Adrenal gland (tissue), 12 donors: ENCODE measurements around the gene RBFOX1. TPM values are rescaled to one million over a fixed set of nuclear protein-coding genes. Genes with fewer than 3 reads are reported as not detected.

Experiments used
- DNase-seq, 7 donors: peaks; one replicate each; pipeline ENCODE4 v3.0.0-alpha.2; 2019 to 2020
- H3K27ac ChIP-seq, 5 donors: fragments of 200-600 bp; sonication (generic) in 4 of 5; 1 replicate in 3 of 5; 2 replicates in 2 of 5; pipeline versions ENCODE4 v1.5.1 to v1.8.0; 2016 to 2020; ENCODE audit warnings: mild to moderate bottlenecking in 1 of 5
- H3K27me3 ChIP-seq: fragments of 200-600 bp; 2 replicates; pipeline ENCODE4 v1.8.0; 2021
- H3K36me3 ChIP-seq, 2 donors: fragments of 200-600 bp; replicated peaks in 1 of 2; 1 replicate in 1 of 2; 2 replicates in 1 of 2; pipeline versions ENCODE4 v1.5.1 to v1.8.0; 2018 to 2022
- H3K4me1 ChIP-seq, 2 donors: fragments of 200-600 bp; replicated peaks in 1 of 2; 1 replicate in 1 of 2; 2 replicates in 1 of 2; pipeline versions ENCODE4 v1.5.1 to v1.8.0; 2018 to 2021
- H3K4me3 ChIP-seq, 4 donors: fragments of 200-600 bp; sonication (generic) in 3 of 4; one replicate each; pipeline ENCODE4 v1.5.1; 2016 to 2018
- H3K9me3 ChIP-seq, 3 donors: fragments of 200-600 bp; sonication (generic) in 1 of 3; replicated peaks in 1 of 3; 1 replicate in 2 of 3; 2 replicates in 1 of 3; pipeline versions ENCODE4 v1.5.1 to v1.8.0; 2016 to 2021
- POLR2A ChIP-seq, 2 donors: fragments of 450-650 bp; IDR thresholded peaks; one replicate each; pipeline ENCODE4 v1.6.1; 2017; ENCODE audit warnings: antibody characterized with exemption in 2 of 2, mild to moderate bottlenecking in 2 of 2, moderate library complexity in 1 of 2
- WGBS, 4 donors: extraction: QIAGEN DNeasy Blood & Tissue Kit in 2 of 4; methylation state at CpG; one replicate each; pipeline versions ENCODE4 v1.1.5 to v1.1.7; 2013 to 2017; 5-methylcytosine and 5-hydroxymethylcytosine counted together
- intact Hi-C, 2 donors: fragments of 100-400 bp; cut with DNase I; formaldehyde crosslinking; loops; one replicate each; pipeline versions ENCODE4 v1.14.1 to v1.15.0; 2022 to 2023
- polyA plus RNA-seq, 3 donors: library from polyadenylated mRNA; stranded (reverse); fragments of 200-250 nt in 2 of 3; fragments of 350-450 nt in 1 of 3; fragmentation: Illumina TruSeq in 1 of 3; extraction: RNeasy Lipid Tissue Mini Kit (QIAGEN cat#74804) in 1 of 3; gene quantifications; one replicate each; pipeline ENCODE4 v1.2.3, GENCODE V29; 2013 to 2014
- total RNA-seq, 9 donors: library from RNA; depleted of rRNA in 4 of 9; stranded (reverse); fragments of >200 nt in 4 of 9; fragments of 120-200 nt in 1 of 9; fragmentation: NEBNext Ultra II Directional in 1 of 9; extraction: Animal tissue kit (Norgen Biotek cat#: 25700) in 1 of 9; gene quantifications; one replicate each; pipeline versions ENCODE4 v1.1.0 to v1.2.4, GENCODE V29; 2013 to 2023
- TF ChIP-seq, protein P1 (sequence below), 6 experiments: fragments of 450-650 bp in 4 of 6; fragments of 200-600 bp in 2 of 6; sonication (generic) in 1 of 6; IDR thresholded peaks; 1 replicate in 5 of 6; 2 replicates in 1 of 6; pipeline versions ENCODE4 v1.5.1 to v1.8.0; 2016 to 2021; ENCODE audit warnings: antibody characterized with exemption in 6 of 6, mild to moderate bottlenecking in 2 of 6, moderate library complexity in 1 of 6
- donor health status: healthy with polysubstance abuse.
- donor health status: Bipolar disorder and iron deficiency.
- donor health status: DM: yes; HTN: yes; CAD: no.
- donor health status: DM: no; HTN: no; CAD: no.
- donor health status: DM: no; HTN: no; CAD: no.
- donor health status: DM: yes; HTN: yes; CAD: no.

RBFOX1 gene
- total and polyA plus RNA-seq, 12 donors = 0.19 to 6.3 (median 0.71) TPM; not detected in 4

DNA sequence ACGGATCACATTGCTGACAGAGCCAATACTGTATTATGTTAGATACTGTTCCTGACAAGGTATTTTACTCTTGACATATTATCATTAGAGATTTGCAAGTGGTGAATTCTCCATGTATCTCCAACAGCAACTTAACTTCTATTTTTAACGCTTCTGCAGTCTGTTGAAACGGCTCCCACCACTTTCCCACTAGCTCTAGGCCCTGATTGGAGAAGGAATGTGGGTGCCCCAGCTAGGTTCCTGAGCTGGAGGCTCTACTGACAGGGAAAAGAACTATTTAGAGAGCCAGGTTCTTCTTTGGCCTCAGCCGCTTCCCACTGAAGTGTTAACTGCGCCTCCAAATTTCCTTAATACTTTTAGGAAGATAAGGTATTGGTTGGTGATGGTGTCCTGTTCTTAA is 191.8 kb downstream of the RBFOX1 start:
- H3K36me3 ChIP-seq = no peaks in the 10 kb centered on the region
- H3K4me3 ChIP-seq = no peak overlapping the region
- no peak overlapping the region for H3K27ac ChIP-seq
- DNase-seq = no peak
- no peaks in the 10 kb centered on the region for H3K9me3 ChIP-seq
- WGBS, 4 donors = 44 to 59% (median 54%) methylated on average over 5 of the region's 5 CpGs
- no peaks in the 10 kb centered on the region for H3K4me1 ChIP-seq
- intact Hi-C loops = no loop called here
- H3K27me3 ChIP-seq = no peaks in the 10 kb centered on the region
- TF ChIP-seq, protein P1, sequence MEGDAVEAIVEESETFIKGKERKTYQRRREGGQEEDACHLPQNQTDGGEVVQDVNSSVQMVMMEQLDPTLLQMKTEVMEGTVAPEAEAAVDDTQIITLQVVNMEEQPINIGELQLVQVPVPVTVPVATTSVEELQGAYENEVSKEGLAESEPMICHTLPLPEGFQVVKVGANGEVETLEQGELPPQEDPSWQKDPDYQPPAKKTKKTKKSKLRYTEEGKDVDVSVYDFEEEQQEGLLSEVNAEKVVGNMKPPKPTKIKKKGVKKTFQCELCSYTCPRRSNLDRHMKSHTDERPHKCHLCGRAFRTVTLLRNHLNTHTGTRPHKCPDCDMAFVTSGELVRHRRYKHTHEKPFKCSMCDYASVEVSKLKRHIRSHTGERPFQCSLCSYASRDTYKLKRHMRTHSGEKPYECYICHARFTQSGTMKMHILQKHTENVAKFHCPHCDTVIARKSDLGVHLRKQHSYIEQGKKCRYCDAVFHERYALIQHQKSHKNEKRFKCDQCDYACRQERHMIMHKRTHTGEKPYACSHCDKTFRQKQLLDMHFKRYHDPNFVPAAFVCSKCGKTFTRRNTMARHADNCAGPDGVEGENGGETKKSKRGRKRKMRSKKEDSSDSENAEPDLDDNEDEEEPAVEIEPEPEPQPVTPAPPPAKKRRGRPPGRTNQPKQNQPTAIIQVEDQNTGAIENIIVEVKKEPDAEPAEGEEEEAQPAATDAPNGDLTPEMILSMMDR (IDR thresholded peaks at IDR 0.05) = no peak
- TF ChIP-seq POLR2A (IDR thresholded peaks at IDR 0.05) = no peak

DNA sequence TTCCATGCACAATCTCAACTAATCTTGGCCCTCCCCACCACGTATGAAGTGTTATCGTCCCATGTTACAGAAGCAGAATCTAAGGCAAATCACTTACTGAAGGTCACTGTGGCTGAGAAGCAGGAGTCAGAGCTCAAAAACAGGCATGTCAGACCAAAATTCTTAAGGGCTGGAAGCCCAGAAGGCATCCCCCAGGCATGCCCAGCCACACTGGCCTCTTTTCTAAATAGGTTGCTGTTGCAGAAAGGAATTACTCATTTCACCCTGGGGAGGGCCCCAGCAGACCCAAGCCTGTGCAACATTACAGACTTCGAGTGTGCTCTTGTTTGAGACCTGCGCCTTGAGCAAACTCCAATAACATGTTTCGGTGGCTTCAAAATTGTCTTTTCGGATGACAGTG is 194.1 kb downstream of the RBFOX1 start:
- DNase-seq = no peak
- Histone ChIP-seq H3K27ac (no peak overlapping the region), H3K4me3 (no peak overlapping the region), H3K9me3 (no peaks in the 10 kb centered on the region), H3K36me3 (no peaks in the 10 kb centered on the region), H3K4me1 (no peaks in the 10 kb centered on the region), H3K27me3 (no peaks in the 10 kb centered on the region)
- no peak for TF ChIP-seq POLR2A (IDR thresholded peaks at IDR 0.05)
- TF ChIP-seq, protein P1 (IDR thresholded peaks at IDR 0.05) = no peak
- WGBS, 4 donors = 84 to 93% (median 86%) methylated on average over 6 of the region's 6 CpGs
- intact Hi-C loops = no loop called here

DNA sequence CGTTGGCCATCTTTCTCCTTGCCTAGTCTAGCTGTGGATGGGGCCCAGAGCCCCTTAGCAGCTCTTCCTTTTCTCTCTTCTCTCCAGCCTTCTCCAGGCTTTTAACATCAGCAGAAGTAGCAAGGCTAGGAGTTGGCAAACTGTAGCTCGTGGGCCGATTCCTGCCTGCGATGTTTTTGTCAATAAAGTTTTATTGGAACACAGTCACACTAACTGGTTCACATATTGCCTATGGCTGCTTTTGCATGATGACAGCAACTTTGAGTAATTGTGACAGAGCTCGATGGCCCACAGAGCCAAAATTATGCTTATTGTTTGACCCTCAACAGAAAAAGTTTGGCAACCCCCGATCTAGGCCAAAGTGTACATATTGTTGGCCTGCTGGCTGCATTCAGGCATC is 199.9 kb downstream of the RBFOX1 start:
- H3K27ac ChIP-seq = no peak overlapping the region

DNA sequence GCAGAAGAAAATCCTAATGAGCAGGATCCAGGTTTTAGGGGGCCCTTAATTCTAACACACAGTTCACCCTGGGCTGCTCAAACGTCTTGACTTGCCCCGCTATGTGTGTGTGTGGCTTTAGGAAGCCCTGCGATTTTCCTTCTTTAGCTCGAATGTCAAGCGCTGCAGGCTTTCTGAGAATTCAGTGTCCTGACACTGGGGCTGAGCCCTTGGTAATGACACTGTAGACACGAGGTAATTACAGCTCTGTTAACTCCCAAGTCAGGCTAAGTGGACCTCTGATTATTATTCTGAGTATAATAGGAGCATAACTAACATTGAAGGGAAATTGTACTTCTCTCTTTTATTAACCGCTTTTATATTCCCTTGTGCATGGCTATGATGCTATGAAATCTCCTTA is 202.1 kb downstream of the RBFOX1 start:
- Histone ChIP-seq H3K4me1 (no peaks in the 10 kb centered on the region), H3K27ac (no peak overlapping the region), H3K36me3 (no peaks in the 10 kb centered on the region), H3K9me3 (no peaks in the 10 kb centered on the region), H3K4me3 (no peak overlapping the region), H3K27me3 (no peaks in the 10 kb centered on the region)
- TF ChIP-seq, protein P1 (IDR thresholded peaks at IDR 0.05) = no peak
- no peak for TF ChIP-seq POLR2A (IDR thresholded peaks at IDR 0.05)
- WGBS, 4 donors = 68 to 75% (median 73%) methylated on average over 5 to 7 of the region's 7 CpGs
- DNase-seq = no peak
- intact Hi-C loops = no loop called here

More for the DNA sequence above, 199.9 kb downstream of the RBFOX1 start:
- no peak overlapping the region for H3K4me3 ChIP-seq
- DNase-seq = no peak
- TF ChIP-seq, protein P1 (IDR thresholded peaks at IDR 0.05) = no peak
- no peak for TF ChIP-seq POLR2A (IDR thresholded peaks at IDR 0.05)
- WGBS, 4 donors = 84 to 89% (median 87%) methylated on average over 6 of the region's 6 CpGs
- H3K36me3 ChIP-seq = no peaks in the 10 kb centered on the region
- no peaks in the 10 kb centered on the region for H3K27me3 ChIP-seq
- intact Hi-C loops = no loop called here
- H3K9me3 ChIP-seq = no peaks in the 10 kb centered on the region
- H3K4me1 ChIP-seq = no peaks in the 10 kb centered on the region
